HEK293T (cell line): Measurements from ENCODE around the gene SHISA6.

ENCODE experiments used
- HDGF ChIP-seq: fragments of 450-650 bp; IDR thresholded peaks from 2 replicates; pipeline ENCODE4 v1.6.1; 2017; ENCODE audit warnings: antibody characterized with exemption, borderline replicate concordance
- NFRKB ChIP-seq: fragments of 450-650 bp; IDR thresholded peaks from 2 replicates; pipeline ENCODE4 v1.6.1; 2016; ENCODE audit warnings: mild to moderate bottlenecking, moderate library complexity
- TF ChIP-seq, protein P1 (sequence below): fragments of 450-650 bp; IDR thresholded peaks from 2 replicates; pipeline ENCODE4 v1.6.1; 2016

DNA sequence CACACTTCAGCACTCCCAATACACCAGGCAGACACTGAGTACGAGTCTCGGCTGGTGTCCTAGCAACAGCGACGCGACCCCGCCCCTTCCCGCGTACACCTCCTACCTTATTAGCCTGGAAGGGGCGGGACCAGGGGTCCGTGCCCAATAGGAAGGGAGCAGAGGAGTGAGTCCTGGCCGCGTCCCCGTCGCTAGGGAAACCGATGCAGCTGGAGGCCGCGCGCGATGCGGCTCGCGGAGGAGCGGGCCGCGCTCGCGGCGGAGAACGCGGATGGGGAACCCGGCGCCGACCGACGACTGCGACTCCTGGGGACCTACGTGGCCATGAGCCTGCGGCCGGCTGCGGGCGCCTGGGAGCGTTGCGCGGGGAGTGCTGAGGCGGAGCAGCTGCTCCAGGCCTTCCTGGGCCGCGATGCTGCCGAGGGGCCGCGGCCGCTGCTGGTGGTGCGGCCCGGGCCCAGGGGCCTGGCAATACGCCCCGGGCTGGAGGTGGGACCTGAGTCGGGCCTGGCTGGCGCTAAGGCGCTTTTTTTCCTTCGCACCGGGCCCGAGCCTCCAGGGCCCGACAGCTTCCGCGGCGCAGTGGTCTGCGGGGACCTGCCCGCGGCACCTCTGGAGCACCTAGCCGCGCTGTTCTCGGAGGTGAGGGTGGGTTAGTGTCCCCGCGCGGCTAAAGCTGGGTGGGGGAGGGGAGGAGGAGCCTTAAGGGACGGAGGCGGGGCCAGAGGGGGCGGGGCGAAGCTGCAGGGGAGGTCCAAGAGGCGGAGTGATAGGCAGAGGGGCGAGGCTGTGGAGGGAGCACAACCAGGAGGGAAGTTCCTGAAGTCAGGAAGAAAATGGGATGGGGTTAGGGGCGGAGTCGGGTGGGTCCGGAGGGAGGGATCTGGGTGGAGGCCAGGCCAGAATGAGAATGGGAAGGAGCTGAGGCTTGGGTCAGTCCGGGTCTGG lies 357.5 kb downstream of the SHISA6 start, which contains the start of gene DNAH9:
- TF ChIP-seq NFRKB (no peak), HDGF (no peak)
- TF ChIP-seq, protein P1, sequence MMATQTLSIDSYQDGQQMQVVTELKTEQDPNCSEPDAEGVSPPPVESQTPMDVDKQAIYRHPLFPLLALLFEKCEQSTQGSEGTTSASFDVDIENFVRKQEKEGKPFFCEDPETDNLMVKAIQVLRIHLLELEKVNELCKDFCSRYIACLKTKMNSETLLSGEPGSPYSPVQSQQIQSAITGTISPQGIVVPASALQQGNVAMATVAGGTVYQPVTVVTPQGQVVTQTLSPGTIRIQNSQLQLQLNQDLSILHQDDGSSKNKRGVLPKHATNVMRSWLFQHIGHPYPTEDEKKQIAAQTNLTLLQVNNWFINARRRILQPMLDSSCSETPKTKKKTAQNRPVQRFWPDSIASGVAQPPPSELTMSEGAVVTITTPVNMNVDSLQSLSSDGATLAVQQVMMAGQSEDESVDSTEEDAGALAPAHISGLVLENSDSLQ = no peak
